ENCODE results near the gene CACNA2D2. TPM values are rescaled to one million over a fixed set of nuclear protein-coding genes. Genes with fewer than 3 reads are reported as not detected.

The CACNA2D2 gene
- total and polyA plus RNA-seq, 2 of the 8 experiments (the other 6 are each of a cell fraction or from before 2014, with no cell fraction given), result 14.1 to 25.0 TPM

GRCh38 chr3:50430191-50430590 lies 73.2 kb downstream of the CACNA2D2 start:
- POLR2A ChIA-PET (ENCODE audit: partially characterized antibody), result no interaction called here
- H3K9ac ChIP-seq (replicated peaks in 1 of 4; ENCODE audit: extremely low read depth in 1 of 4, low read depth in 3 of 4, low read length in 3 of 4), result no peak overlapping the region
- H3K18ac ChIP-seq (ENCODE audit: extremely low read depth, low read length), result no peak overlapping the region
- no peak overlapping the region for H2BK12ac ChIP-seq (ENCODE audit: low read depth, low read length)
- 90% methylated on average over 4 of the region's 4 CpGs; no CpG with 5 or more reads in 1 of the 2 experiments for WGBS, 2 experiments (ENCODE audit: extremely low coverage in 1 of 2, insufficient coverage in 1 of 2, insufficient read length in 1 of 2, insufficient replicate concordance in 2 of 2, low coverage in 1 of 2, low lambda C conversion rate in 2 of 2, missing lambda C conversion rate in 1 of 2)
- no peak overlapping the region for H4K91ac ChIP-seq (replicated peaks; ENCODE audit: insufficient read length, low read length)
- CTCF ChIA-PET (ENCODE audit: partially characterized antibody), result interaction anchor here (0.6 to 23.2 kb wide), 5 partner anchors 17 to 115 kb away, joined by 3 to 473 read pairs (median 4); no protein-coding TSS in a partner anchor
- H3K27me3 ChIP-seq (replicated peaks in 1 of 4; ENCODE audit: control insufficient read depth in 3 of 4, extremely low read depth in 1 of 4, insufficient read depth in 3 of 4, low read length in 3 of 4), result no peaks in the 10 kb centered on the region
- no peaks in the 10 kb centered on the region for H3K4me1 ChIP-seq (replicated peaks in 1 of 4; ENCODE audit: control insufficient read depth in 3 of 4, insufficient read depth in 4 of 4, low read length in 3 of 4)
- H2BK20ac ChIP-seq (ENCODE audit: low read length), result no peak overlapping the region
- no peaks in the 10 kb centered on the region for H3K79me2 ChIP-seq (ENCODE audit: control insufficient read depth in 1 of 2, insufficient read depth in 2 of 2, low read length in 2 of 2)
- no peak for DNase-seq (ENCODE audit: low read depth in 1 of 2, low spot score in 2 of 2)
- no peak overlapping the region for H3K56ac ChIP-seq (replicated peaks; ENCODE audit: insufficient read length, low read depth, low read length)
- H2BK5ac ChIP-seq (ENCODE audit: low read depth, low read length), result no peak overlapping the region
- H3K27ac ChIP-seq (ENCODE audit: low read depth, low read length), result no peak overlapping the region
- no peak overlapping the region for H3K23ac ChIP-seq (ENCODE audit: insufficient read length)
- H4K8ac ChIP-seq (ENCODE audit: extremely low read depth, insufficient read depth, low read length), result no peak overlapping the region
- H2BK120ac ChIP-seq (replicated peaks; ENCODE audit: low read depth, low read length), result no peak overlapping the region
- H2AK5ac ChIP-seq (ENCODE audit: low read depth, low read length), result no peak overlapping the region
- H3K4ac ChIP-seq (replicated peaks; ENCODE audit: insufficient read length, low read depth, low read length), result no peak overlapping the region
- H2AFZ ChIP-seq (ENCODE audit: low read length), result no peak overlapping the region
- H3K79me1 ChIP-seq (ENCODE audit: low read depth, low read length), result no peaks in the 10 kb centered on the region
- H3K9me3 ChIP-seq (ENCODE audit: insufficient read depth in 2 of 2, low read depth in 1 of 2, low read length in 1 of 2), result no peaks in the 10 kb centered on the region
- H3K36me3 ChIP-seq (ENCODE audit: control insufficient read depth in 2 of 4, insufficient read depth in 4 of 4, low read length in 3 of 4), result no peaks in the 10 kb centered on the region
- FAIRE-seq, result no peak
- no peak overlapping the region for H3K14ac ChIP-seq (ENCODE audit: insufficient read length)
- H4K20me1 ChIP-seq (replicated peaks in 1 of 2; ENCODE audit: control insufficient read depth in 1 of 2, insufficient read depth in 2 of 2, low read length in 2 of 2), result peaks cover 2 to 4% of the 10 kb centered on the region in 2 experiments
- no peaks in the 10 kb centered on the region for H3K23me2 ChIP-seq (ENCODE audit: low read depth, low read length)
- no peak overlapping the region for H2BK15ac ChIP-seq (ENCODE audit: low read length)
- no peak overlapping the region for H4K5ac ChIP-seq (ENCODE audit: insufficient read length, low read depth, low read length)
- H3K4me3 ChIP-seq (ENCODE audit: extremely low read depth in 1 of 4, insufficient read depth in 2 of 4, low read depth in 3 of 4, low read length in 4 of 4), result no peak overlapping the region
- H3K4me2 ChIP-seq (ENCODE audit: insufficient read depth in 1 of 2, low read depth in 2 of 2, low read length in 2 of 2), result no peak overlapping the region
- TF ChIP-seq BCL11A (IDR thresholded peaks at IDR 0.05; ENCODE audit: low read depth in 2 of 2, low read length in 2 of 2) (no peak), CBX5 (IDR thresholded peaks at IDR 0.05; ENCODE audit: low read depth, low read length) (no peak), POU5F1 (IDR thresholded peaks at IDR 0.05; ENCODE audit: low read depth, low read length) (no peak), CHD2 (IDR thresholded peaks at IDR 0.05; ENCODE audit: low read length) (no peak), TAF7 (optimal IDR thresholded peaks at IDR 0.05; ENCODE audit: borderline replicate concordance, low read depth, low read length) (no peak)

All from H1 (cell line).